ENCODE data around the gene AFAP1. TPM values are rescaled to one million over a fixed set of nuclear protein-coding genes. Genes with fewer than 3 reads are reported as not detected.

Gene AFAP1
- total RNA-seq, 1 donor from 2014 or later, result 0.24 TPM

DNA sequence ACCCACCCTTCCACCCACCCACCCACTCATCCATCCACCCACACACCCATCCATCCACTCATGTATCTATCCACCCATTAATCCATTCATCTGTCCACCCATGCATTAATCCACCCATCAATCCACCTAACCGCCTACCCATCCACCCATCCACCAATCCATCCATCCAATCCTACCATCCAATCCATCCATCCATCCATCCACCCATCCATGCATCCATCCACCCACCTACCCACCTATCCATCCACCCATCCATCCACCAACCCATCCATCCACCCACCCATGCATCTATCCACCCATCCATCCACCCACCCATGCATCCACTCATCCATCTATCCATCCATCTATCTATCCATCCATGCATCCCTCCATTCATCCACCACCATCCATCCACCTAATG lies 34.8 kb upstream of the AFAP1 start:
- intact Hi-C loops (cut with micrococcal nuclease), result no loop called here
- ChIA-PET POLR2A (no interaction called here), CTCF (no interaction called here)
- no peaks in the 10 kb centered on the region for H3K36me3 Mint-ChIP-seq (ENCODE audit: low read depth)
- peaks cover 7% of the 10 kb centered on the region for H3K4me1 Mint-ChIP-seq
- H3K4me3 Mint-ChIP-seq, result no peak overlapping the region
- H3K27me3 Mint-ChIP-seq, result peaks cover 6% of the 10 kb centered on the region
- H3K9me3 Mint-ChIP-seq, result peaks cover 2% of the 10 kb centered on the region
- TF ChIP-seq CTCF (IDR thresholded peaks at IDR 0.05), result no peak
- H3K27ac Mint-ChIP-seq, result no peak overlapping the region
- DNase-seq, result no peak
- no peak for ATAC-seq (ENCODE audit: low read depth)

GRCh38 chr4:7973545-7973981 lies 33.9 kb upstream of the AFAP1 start:
- CTCF ChIA-PET, result no interaction called here

DNA sequence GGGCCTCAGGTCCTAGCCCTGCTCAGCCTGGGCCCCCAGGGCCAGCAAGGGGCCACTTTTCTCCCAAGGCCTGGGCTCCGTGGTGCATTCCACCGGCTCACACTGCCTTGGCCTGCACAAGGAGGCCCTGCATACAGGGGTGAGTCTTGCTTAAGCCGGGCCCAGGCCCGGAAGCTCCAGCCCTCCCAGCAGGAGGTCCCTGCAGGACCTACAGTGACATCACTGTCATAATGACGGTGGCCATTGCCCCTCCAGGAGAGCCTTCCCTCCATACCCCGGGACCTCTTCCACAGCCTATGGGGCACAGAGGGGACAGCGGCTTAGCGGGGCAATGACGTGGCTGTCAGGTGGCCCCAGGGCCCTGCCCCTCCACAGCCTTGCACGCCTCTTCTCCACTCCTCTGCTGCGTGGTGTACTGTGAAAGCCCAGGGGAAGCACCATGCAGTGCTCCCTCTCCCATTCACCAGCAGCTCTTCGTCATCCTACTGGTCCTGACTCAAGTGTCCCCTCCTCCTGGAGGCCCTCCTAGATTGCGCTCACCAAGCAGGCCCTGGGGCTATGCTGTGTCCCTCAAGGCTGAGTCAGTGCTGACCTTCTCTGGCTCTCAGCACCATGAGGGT lies 32.3 kb upstream of the AFAP1 start:
- Mint-ChIP-seq H3K36me3 (ENCODE audit: low read depth) (no peaks in the 10 kb centered on the region), H3K4me3 (no peak overlapping the region), H3K27me3 (peaks cover 8% of the 10 kb centered on the region), H3K4me1 (peaks cover 7% of the 10 kb centered on the region), H3K9me3 (peaks cover 2% of the 10 kb centered on the region), H3K27ac (no peak overlapping the region)
- DNase-seq (no peak), ATAC-seq (ENCODE audit: low read depth) (no peak)
- CTCF ChIA-PET, result no interaction called here
- POLR2A ChIA-PET, result no interaction called here
- no peak for TF ChIP-seq CTCF (IDR thresholded peaks at IDR 0.05)
- intact Hi-C loops (cut with micrococcal nuclease), result no loop called here

More at GRCh38 chr4:7973545-7973981, 33.9 kb upstream of the AFAP1 start:
- Mint-ChIP-seq H3K4me3 (no peak overlapping the region), H3K27ac (no peak overlapping the region), H3K9me3 (peaks cover 2% of the 10 kb centered on the region), H3K27me3 (peaks cover 6% of the 10 kb centered on the region), H3K4me1 (peaks cover 7% of the 10 kb centered on the region), H3K36me3 (ENCODE audit: low read depth) (no peaks in the 10 kb centered on the region)
- intact Hi-C loops (cut with micrococcal nuclease), result no loop called here
- no peak for ATAC-seq (ENCODE audit: low read depth)
- DNase-seq, result no peak
- no peak for TF ChIP-seq CTCF (IDR thresholded peaks at IDR 0.05)
- POLR2A ChIA-PET, result no interaction called here

- Mint-ChIP-seq H3K27me3 (peaks cover 8% of the 10 kb centered on the region), H3K9me3 (no peaks in the 10 kb centered on the region), H3K36me3 (ENCODE audit: low read depth) (no peaks in the 10 kb centered on the region), H3K27ac (no peak overlapping the region), H3K4me1 (peaks cover 7% of the 10 kb centered on the region), H3K4me3 (no peak overlapping the region)
- CTCF ChIA-PET, result no interaction called here
- TF ChIP-seq CTCF (IDR thresholded peaks at IDR 0.05), result no peak
- ATAC-seq (ENCODE audit: low read depth) (no peak), DNase-seq (no peak)
- POLR2A ChIA-PET, result no interaction called here
- intact Hi-C loops (cut with micrococcal nuclease), result no loop called here
Measured at GRCh38 chr4:7971159-7971631, 31.5 kb upstream of the AFAP1 start.

DNA sequence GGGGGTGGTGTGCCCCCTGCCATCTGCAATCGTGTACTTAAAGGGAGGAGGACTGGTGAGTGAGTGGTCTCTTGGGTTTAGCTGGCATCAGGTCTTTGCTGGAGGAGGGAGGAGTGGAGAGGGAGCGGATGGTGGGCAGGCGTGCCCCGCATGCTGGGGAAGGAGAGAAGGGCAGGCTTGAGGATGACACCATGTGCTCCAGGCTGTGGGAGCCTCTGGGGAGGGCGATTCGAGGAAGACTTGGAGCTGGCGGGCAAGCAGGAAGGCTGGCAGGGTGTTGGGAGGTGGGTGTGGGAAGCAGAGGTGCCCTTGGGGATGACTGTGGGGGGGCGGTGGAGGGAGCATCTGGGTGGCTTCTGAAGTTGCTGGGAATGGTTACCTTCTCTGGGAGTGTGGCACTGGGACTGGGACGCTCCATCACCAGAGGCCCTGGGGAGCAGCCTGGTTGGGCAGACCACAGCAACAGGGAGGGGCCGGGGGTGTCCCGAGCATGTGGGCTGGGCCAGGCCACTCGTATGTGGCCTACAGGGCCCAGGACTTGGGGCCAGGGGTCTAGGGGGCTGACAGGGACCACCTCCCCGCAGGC lies 30.8 kb upstream of the AFAP1 start:
- no peak for DNase-seq
- Mint-ChIP-seq H3K4me3 (no peak overlapping the region), H3K9me3 (no peaks in the 10 kb centered on the region), H3K27me3 (peaks cover 10% of the 10 kb centered on the region), H3K4me1 (peaks cover 7% of the 10 kb centered on the region), H3K36me3 (ENCODE audit: low read depth) (no peaks in the 10 kb centered on the region), H3K27ac (no peak overlapping the region)
- TF ChIP-seq CTCF (IDR thresholded peaks at IDR 0.05), result no peak
- intact Hi-C loops (cut with micrococcal nuclease), result no loop called here
- ChIA-PET CTCF (no interaction called here), POLR2A (no interaction called here)
- ATAC-seq (ENCODE audit: low read depth), result no peak
